Liver (tissue), 9 donors: ENCODE data around the gene PSMD1. TPM values are rescaled to one million over a fixed set of nuclear protein-coding genes. Genes with fewer than 3 reads are reported as not detected.

Experiments
- DNase-seq: peaks from one replicate; pipeline ENCODE4 v3.0.0-alpha.2; 2017; ENCODE audit warnings: low spot score
- H3K27ac ChIP-seq, 2 donors: one replicate each; pipeline ENCODE4 v1.7.0; 2013; ENCODE audit warnings: inconsistent platforms in 2 of 2, low read length in 2 of 2, control low read depth in 1 of 2, low read depth in 1 of 2, mild to moderate bottlenecking in 1 of 2
- H3K27me3 ChIP-seq, 4 donors: one replicate each; pipeline versions ENCODE4 v1.6.1 to v1.7.0; 2013; ENCODE audit warnings: low read length in 3 of 4, inconsistent platforms in 1 of 4, mild to moderate bottlenecking in 1 of 4, moderate library complexity in 1 of 4; ENCODE audit not compliant: control insufficient read depth in 4 of 4, insufficient read depth in 4 of 4
- H3K36me3 ChIP-seq, 4 donors: one replicate each; pipeline versions ENCODE4 v1.6.1 to v1.7.0; 2013; ENCODE audit warnings: low read length in 3 of 4, mild to moderate bottlenecking in 3 of 4, low read depth in 1 of 4, moderate library complexity in 1 of 4; ENCODE audit not compliant: control insufficient read depth in 4 of 4, insufficient read depth in 3 of 4
- H3K4me1 ChIP-seq, 4 donors: one replicate each; pipeline versions ENCODE4 v1.6.1 to v1.7.0; 2013; ENCODE audit warnings: low read length in 3 of 4, mild to moderate bottlenecking in 3 of 4, moderate library complexity in 1 of 4; ENCODE audit not compliant: control insufficient read depth in 4 of 4, insufficient read depth in 4 of 4
- H3K4me3 ChIP-seq, 3 donors: one replicate each; pipeline versions ENCODE4 v1.6.1 to v1.7.0; 2013; ENCODE audit warnings: low read length in 3 of 3, control low read depth in 1 of 3, low read depth in 1 of 3, mild to moderate bottlenecking in 1 of 3
- H3K9ac ChIP-seq, 2 donors: one replicate each; pipeline ENCODE4 v1.7.0; 2013; ENCODE audit warnings: low read length in 2 of 2, mild to moderate bottlenecking in 2 of 2, moderate library complexity in 2 of 2, control low read depth in 1 of 2, low read depth in 1 of 2
- H3K9me3 ChIP-seq, 4 donors: one replicate each; pipeline versions ENCODE4 v1.6.1 to v1.7.0; 2013; ENCODE audit warnings: low read length in 3 of 4; ENCODE audit not compliant: control insufficient read depth in 4 of 4
- EGR1 ChIP-seq, 2 donors: IDR thresholded peaks; 2 replicates each; pipeline ENCODE4 v1.6.1; 2016 to 2018; ENCODE audit warnings: antibody characterized with exemption in 2 of 2, low read depth in 2 of 2
- FOXA1 ChIP-seq: IDR thresholded peaks from 2 replicates; pipeline ENCODE4 v1.6.1; 2016; ENCODE audit warnings: antibody characterized with exemption
- FOXA2 ChIP-seq: IDR thresholded peaks from 2 replicates; pipeline ENCODE4 v1.6.1; 2016; ENCODE audit warnings: antibody characterized with exemption
- GABPA ChIP-seq, 2 donors: IDR thresholded peaks in 1 of 2; conservative IDR thresholded peaks in 1 of 2; 2 replicates each; pipeline ENCODE4 v1.6.1; 2016; ENCODE audit warnings: antibody characterized with exemption in 2 of 2, mild to moderate bottlenecking in 1 of 2, moderate library complexity in 1 of 2
- HNF4A ChIP-seq, 2 donors: conservative IDR thresholded peaks; 2 replicates each; pipeline ENCODE4 v1.6.1; 2016; ENCODE audit warnings: antibody characterized with exemption in 2 of 2, mild to moderate bottlenecking in 2 of 2
- JUND ChIP-seq, 2 donors: IDR thresholded peaks; 2 replicates each; pipeline ENCODE4 v1.6.1; 2016; ENCODE audit warnings: antibody characterized with exemption in 2 of 2
- NR2F2 ChIP-seq: IDR thresholded peaks from 2 replicates; pipeline ENCODE4 v1.6.1; 2016; ENCODE audit warnings: antibody characterized with exemption
- RAD21 ChIP-seq, 2 donors: IDR thresholded peaks; 2 replicates each; pipeline ENCODE4 v1.6.1; 2016; ENCODE audit warnings: antibody characterized with exemption in 2 of 2, mild to moderate bottlenecking in 2 of 2
- SP1 ChIP-seq: IDR thresholded peaks from 2 replicates; pipeline ENCODE4 v1.6.1; 2018; ENCODE audit warnings: antibody characterized with exemption, mild to moderate bottlenecking
- TAF1 ChIP-seq: conservative IDR thresholded peaks from 2 replicates; pipeline ENCODE4 v1.6.1; 2016; ENCODE audit warnings: antibody characterized with exemption, mild to moderate bottlenecking
- YY1 ChIP-seq: IDR thresholded peaks from 2 replicates; pipeline ENCODE4 v1.6.1; 2016; ENCODE audit warnings: antibody characterized with exemption, mild to moderate bottlenecking
- WGBS: extraction: QIAGEN DNeasy Blood & Tissue Kit; methylation state at CpG from one replicate; pipeline ENCODE4 v1.1.7; 2013; 5-methylcytosine and 5-hydroxymethylcytosine counted together
- polyA plus RNA-seq, 2 donors: library from polyadenylated mRNA; stranded (reverse) in 1 of 2; unstranded in 1 of 2; fragments of 200-250 nt in 1 of 2; fragments of >200 nt in 1 of 2; fragmentation: Nextera tagmentation in 1 of 2; extraction: Ambion mirVana in 1 of 2; gene quantifications; one replicate each; pipeline versions ENCODE4 v1.2.1 to v1.2.3, GENCODE V29; 2013 to 2015
- total RNA-seq, 2 donors: library from RNA; depleted of rRNA; stranded (reverse); fragments of >200 nt; gene quantifications; one replicate each; pipeline ENCODE4 v1.2.3, GENCODE V29; 2014
- TF ChIP-seq, protein P1 (sequence below): IDR thresholded peaks from 2 replicates; pipeline ENCODE4 v1.6.1; 2016; ENCODE audit warnings: antibody characterized with exemption, mild to moderate bottlenecking
- TF ChIP-seq, protein P2 (sequence below): fragments of 150-350 bp; IDR thresholded peaks from 2 replicates; pipeline ENCODE4 v1.5.1; 2017; ENCODE audit warnings: improper control_type of control experiment, low read depth, low read length; ENCODE audit not compliant: missing input control
- TF ChIP-seq, protein P3 (sequence below): IDR thresholded peaks from 2 replicates; pipeline ENCODE4 v1.6.1; 2016; ENCODE audit warnings: antibody characterized with exemption
- TF ChIP-seq, protein P4 (sequence below): IDR thresholded peaks from 2 replicates; pipeline ENCODE4 v1.6.1; 2016; ENCODE audit warnings: antibody characterized with exemption
- TF ChIP-seq, protein P5 (sequence below): IDR thresholded peaks from 2 replicates; pipeline ENCODE4 v1.6.1; 2016; ENCODE audit warnings: antibody characterized with exemption
- donor health status: healthy.
- donor health status: healthy.
- donor health status: healthy.
- donor health status: healthy.
- donor health status: healthy.

Gene PSMD1
- total and polyA plus RNA-seq, 4 donors, result 31.7 to 83.3 (median 68.1) TPM

DNA sequence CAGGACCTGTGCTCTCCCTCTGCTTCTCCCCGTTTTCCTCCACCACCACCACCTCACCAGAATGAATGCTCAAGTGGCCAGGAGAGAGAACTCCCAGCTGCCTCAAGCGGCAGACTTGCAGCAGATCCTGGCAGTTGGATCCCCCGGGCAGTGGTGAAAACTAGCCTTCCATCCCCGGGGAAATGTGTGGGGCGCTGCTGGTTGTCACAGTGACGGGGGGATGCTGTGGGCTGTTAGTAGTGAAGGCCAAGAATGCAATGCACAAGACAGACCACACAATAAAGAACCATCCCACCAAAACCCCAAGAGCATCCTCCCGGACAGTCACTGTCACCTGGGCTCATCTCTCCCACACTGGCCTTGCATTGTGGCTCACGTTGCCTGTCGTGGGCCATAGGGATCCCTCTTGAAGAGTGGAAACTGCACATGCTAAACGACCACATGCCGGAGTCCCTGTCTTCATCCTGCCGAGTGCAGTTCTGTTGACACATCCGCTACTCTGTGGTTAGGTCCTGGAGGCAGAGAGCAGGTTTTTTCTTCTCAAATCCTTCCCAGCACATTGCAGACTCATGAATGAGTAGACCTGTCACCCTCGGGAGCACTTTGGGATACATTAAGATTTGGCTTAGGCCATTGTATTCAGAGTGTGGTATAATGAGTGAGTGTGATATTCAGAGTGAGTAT is 47.3 kb upstream of the PSMD1 start:
- WGBS, result 84% methylated on average over 14 of the region's 14 CpGs
- Histone ChIP-seq H3K27me3 (no peaks in the 10 kb centered on the region), H3K27ac (no peak overlapping the region), H3K4me3 (no peak overlapping the region), H3K9me3 (no peaks in the 10 kb centered on the region), H3K36me3 (no peaks in the 10 kb centered on the region), H3K9ac (no peak overlapping the region), H3K4me1 (no peaks in the 10 kb centered on the region)
- TF ChIP-seq, protein P1, sequence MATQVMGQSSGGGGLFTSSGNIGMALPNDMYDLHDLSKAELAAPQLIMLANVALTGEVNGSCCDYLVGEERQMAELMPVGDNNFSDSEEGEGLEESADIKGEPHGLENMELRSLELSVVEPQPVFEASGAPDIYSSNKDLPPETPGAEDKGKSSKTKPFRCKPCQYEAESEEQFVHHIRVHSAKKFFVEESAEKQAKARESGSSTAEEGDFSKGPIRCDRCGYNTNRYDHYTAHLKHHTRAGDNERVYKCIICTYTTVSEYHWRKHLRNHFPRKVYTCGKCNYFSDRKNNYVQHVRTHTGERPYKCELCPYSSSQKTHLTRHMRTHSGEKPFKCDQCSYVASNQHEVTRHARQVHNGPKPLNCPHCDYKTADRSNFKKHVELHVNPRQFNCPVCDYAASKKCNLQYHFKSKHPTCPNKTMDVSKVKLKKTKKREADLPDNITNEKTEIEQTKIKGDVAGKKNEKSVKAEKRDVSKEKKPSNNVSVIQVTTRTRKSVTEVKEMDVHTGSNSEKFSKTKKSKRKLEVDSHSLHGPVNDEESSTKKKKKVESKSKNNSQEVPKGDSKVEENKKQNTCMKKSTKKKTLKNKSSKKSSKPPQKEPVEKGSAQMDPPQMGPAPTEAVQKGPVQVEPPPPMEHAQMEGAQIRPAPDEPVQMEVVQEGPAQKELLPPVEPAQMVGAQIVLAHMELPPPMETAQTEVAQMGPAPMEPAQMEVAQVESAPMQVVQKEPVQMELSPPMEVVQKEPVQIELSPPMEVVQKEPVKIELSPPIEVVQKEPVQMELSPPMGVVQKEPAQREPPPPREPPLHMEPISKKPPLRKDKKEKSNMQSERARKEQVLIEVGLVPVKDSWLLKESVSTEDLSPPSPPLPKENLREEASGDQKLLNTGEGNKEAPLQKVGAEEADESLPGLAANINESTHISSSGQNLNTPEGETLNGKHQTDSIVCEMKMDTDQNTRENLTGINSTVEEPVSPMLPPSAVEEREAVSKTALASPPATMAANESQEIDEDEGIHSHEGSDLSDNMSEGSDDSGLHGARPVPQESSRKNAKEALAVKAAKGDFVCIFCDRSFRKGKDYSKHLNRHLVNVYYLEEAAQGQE, result no peak
- TF ChIP-seq, protein P2, sequence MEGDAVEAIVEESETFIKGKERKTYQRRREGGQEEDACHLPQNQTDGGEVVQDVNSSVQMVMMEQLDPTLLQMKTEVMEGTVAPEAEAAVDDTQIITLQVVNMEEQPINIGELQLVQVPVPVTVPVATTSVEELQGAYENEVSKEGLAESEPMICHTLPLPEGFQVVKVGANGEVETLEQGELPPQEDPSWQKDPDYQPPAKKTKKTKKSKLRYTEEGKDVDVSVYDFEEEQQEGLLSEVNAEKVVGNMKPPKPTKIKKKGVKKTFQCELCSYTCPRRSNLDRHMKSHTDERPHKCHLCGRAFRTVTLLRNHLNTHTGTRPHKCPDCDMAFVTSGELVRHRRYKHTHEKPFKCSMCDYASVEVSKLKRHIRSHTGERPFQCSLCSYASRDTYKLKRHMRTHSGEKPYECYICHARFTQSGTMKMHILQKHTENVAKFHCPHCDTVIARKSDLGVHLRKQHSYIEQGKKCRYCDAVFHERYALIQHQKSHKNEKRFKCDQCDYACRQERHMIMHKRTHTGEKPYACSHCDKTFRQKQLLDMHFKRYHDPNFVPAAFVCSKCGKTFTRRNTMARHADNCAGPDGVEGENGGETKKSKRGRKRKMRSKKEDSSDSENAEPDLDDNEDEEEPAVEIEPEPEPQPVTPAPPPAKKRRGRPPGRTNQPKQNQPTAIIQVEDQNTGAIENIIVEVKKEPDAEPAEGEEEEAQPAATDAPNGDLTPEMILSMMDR, result no peak
- TF ChIP-seq, protein P3, sequence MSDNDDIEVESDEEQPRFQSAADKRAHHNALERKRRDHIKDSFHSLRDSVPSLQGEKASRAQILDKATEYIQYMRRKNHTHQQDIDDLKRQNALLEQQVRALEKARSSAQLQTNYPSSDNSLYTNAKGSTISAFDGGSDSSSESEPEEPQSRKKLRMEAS, result no peak
- TF ChIP-seq FOXA2 (no peak), EGR1 (IDR thresholded peaks at IDR 0.05; ENCODE audit: low read depth in 2 of 2) (no peak), FOXA1 (no peak)
- TF ChIP-seq, protein P4, sequence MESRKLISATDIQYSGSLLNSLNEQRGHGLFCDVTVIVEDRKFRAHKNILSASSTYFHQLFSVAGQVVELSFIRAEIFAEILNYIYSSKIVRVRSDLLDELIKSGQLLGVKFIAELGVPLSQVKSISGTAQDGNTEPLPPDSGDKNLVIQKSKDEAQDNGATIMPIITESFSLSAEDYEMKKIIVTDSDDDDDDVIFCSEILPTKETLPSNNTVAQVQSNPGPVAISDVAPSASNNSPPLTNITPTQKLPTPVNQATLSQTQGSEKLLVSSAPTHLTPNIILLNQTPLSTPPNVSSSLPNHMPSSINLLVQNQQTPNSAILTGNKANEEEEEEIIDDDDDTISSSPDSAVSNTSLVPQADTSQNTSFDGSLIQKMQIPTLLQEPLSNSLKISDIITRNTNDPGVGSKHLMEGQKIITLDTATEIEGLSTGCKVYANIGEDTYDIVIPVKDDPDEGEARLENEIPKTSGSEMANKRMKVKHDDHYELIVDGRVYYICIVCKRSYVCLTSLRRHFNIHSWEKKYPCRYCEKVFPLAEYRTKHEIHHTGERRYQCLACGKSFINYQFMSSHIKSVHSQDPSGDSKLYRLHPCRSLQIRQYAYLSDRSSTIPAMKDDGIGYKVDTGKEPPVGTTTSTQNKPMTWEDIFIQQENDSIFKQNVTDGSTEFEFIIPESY, result no peak
- TF ChIP-seq, protein P5, sequence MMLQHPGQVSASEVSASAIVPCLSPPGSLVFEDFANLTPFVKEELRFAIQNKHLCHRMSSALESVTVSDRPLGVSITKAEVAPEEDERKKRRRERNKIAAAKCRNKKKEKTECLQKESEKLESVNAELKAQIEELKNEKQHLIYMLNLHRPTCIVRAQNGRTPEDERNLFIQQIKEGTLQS, result no peak
- no peak for DNase-seq

DNA sequence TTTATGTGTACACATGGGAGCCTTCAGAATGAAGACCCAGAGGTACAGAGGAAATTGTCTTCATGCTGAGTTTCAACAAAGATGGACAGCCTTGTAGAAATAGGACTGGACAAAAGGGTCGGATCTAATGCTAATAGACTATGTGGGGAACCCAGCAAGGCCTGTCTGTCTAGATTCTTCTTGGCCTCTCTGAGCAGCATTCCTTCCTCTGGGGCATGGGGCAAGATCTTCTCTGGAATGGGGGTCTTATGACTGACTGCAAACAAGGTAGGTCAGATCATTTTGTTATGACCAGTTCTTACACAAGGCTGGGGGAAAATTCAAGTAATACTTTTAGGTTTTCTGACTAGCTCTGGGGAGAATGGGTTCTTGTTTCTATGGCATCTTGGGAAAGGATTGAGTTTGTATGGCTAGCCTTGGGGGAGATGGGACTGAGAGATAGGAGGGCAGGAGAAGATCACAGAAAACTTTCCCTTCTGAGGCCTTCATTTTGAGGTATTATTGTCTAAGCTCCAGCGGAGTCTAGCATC is 46.4 kb upstream of the PSMD1 start:
- WGBS, result 76% methylated on average over 2 of the region's 2 CpGs
- Histone ChIP-seq H3K4me1 (no peaks in the 10 kb centered on the region), H3K4me3 (no peak overlapping the region), H3K9me3 (no peaks in the 10 kb centered on the region), H3K9ac (no peak overlapping the region), H3K36me3 (no peaks in the 10 kb centered on the region), H3K27me3 (no peaks in the 10 kb centered on the region), H3K27ac (no peak overlapping the region)
- no peak for DNase-seq
- TF ChIP-seq HNF4A (conservative IDR thresholded peaks at IDR 0.05) (no peak), FOXA2 (no peak), FOXA1 (no peak), SP1 (no peak), NR2F2 (no peak), RAD21 (IDR thresholded peaks at IDR 0.05) (no peak), GABPA (IDR thresholded peaks at IDR 0.05 in 1 of 2, conservative IDR thresholded peaks at IDR 0.05 in 1 of 2) (no peak), YY1 (no peak), JUND (IDR thresholded peaks at IDR 0.05) (no peak), TAF1 (no peak)
- TF ChIP-seq, protein P5, result no peak
- TF ChIP-seq, protein P1, result no peak
- TF ChIP-seq, protein P3, result no peak
